ENCODE measurements around the gene LMAN2L. TPM values are rescaled to one million over a fixed set of nuclear protein-coding genes. Genes with fewer than 3 reads are reported as not detected.

The LMAN2L gene
- total RNA-seq, 1 experiment from 2014 or later: 24.0 TPM

- TF ChIP-seq, protein P1, sequence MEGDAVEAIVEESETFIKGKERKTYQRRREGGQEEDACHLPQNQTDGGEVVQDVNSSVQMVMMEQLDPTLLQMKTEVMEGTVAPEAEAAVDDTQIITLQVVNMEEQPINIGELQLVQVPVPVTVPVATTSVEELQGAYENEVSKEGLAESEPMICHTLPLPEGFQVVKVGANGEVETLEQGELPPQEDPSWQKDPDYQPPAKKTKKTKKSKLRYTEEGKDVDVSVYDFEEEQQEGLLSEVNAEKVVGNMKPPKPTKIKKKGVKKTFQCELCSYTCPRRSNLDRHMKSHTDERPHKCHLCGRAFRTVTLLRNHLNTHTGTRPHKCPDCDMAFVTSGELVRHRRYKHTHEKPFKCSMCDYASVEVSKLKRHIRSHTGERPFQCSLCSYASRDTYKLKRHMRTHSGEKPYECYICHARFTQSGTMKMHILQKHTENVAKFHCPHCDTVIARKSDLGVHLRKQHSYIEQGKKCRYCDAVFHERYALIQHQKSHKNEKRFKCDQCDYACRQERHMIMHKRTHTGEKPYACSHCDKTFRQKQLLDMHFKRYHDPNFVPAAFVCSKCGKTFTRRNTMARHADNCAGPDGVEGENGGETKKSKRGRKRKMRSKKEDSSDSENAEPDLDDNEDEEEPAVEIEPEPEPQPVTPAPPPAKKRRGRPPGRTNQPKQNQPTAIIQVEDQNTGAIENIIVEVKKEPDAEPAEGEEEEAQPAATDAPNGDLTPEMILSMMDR (conservative IDR thresholded peaks at IDR 0.05; ENCODE audit: low read depth, low read length): no peak
- TF ChIP-seq EZH2 (IDR thresholded peaks at IDR 0.05; ENCODE audit: borderline replicate concordance, low read depth, low read length, poor library complexity, severe bottlenecking): no peak
- BruUV-seq (replicated peaks): no TSS peak
- no peaks in the 10 kb centered on the region for H3K36me3 ChIP-seq (ENCODE audit: insufficient read depth, low read length, poor library complexity, severe bottlenecking)
- intact Hi-C loops (cut with micrococcal nuclease; ENCODE audit: unreplicated experiment): no loop called here
- H3K4me3 ChIP-seq (ENCODE audit: low read depth, low read length, poor library complexity, severe bottlenecking): no peak overlapping the region
- POLR2A ChIA-PET (ENCODE audit: low non-redundant PET): interaction anchor here (0.6 kb wide), 3 partner anchors 24 to 189 kb away, joined by 3 to 4 read pairs (median 3); no protein-coding TSS in a partner anchor
- H3K27me3 ChIP-seq (replicated peaks; ENCODE audit: insufficient read depth, low read depth, low read length, poor library complexity): no peaks in the 10 kb centered on the region
- DNase-seq (ENCODE audit: low spot score): no peak
- no peaks in the 10 kb centered on the region for H3K4me1 ChIP-seq (ENCODE audit: insufficient read depth, low read length, poor library complexity, severe bottlenecking)
- no peaks in the 10 kb centered on the region for H3K9me3 ChIP-seq (ENCODE audit: low read depth, low read length, poor library complexity, severe bottlenecking)
- CTCF ChIA-PET: interaction anchor here (0.6 kb wide), 1 partner anchor 44 kb away, joined by 4 read pairs; no protein-coding TSS in a partner anchor
- no peak overlapping the region for H3K27ac ChIP-seq (ENCODE audit: low read depth, low read length, poor library complexity, severe bottlenecking)
Observed at GRCh38 chr2:96773922-96774321, 34.1 kb upstream of the LMAN2L start.

DNA sequence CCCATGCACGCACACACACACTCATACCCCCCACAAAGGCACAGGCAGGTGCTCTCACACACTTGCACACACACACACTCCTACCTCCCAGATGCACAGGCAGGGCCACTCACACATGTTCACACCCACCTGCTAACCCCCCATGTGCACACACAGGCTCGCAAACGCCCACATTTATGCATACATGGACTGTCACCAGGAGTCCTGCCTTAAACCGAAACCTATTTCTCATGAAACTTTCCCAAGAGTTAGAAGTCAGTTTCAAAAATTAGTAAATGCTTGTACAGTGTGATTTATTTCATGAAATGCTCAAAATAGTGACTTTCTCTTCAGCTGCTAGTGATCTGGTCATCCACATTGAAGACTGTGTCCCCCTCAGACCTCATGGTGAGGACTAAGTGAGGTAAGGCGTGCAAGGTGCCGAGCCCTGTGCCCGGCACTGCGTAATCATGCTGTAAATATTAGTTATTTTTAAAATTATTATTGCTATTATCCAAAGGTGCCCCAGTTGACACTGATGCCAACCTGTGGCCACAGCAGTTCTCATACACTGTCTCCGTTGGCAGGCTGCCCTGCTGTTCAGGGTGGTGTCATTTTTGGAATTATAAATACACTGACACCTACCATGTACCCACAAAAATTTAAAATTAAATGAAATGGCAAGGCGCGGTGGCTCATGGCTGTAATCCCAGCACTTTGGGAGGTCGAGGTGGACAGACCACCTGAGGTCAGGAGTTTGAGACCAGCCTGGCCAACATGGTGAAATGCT, 33.2 kb upstream of the LMAN2L start:
- no peaks in the 10 kb centered on the region for H3K27me3 ChIP-seq (replicated peaks; ENCODE audit: insufficient read depth, low read depth, low read length, poor library complexity)
- no peak overlapping the region for H3K4me3 ChIP-seq (ENCODE audit: low read depth, low read length, poor library complexity, severe bottlenecking)
- H3K4me1 ChIP-seq (ENCODE audit: insufficient read depth, low read length, poor library complexity, severe bottlenecking): no peaks in the 10 kb centered on the region
- no TSS peak for BruUV-seq (replicated peaks)
- no peak for DNase-seq (ENCODE audit: low spot score)
- CTCF ChIA-PET: no interaction called here
- no peak overlapping the region for H3K27ac ChIP-seq (ENCODE audit: low read depth, low read length, poor library complexity, severe bottlenecking)
- no peaks in the 10 kb centered on the region for H3K36me3 ChIP-seq (ENCODE audit: insufficient read depth, low read length, poor library complexity, severe bottlenecking)
- intact Hi-C loops (cut with micrococcal nuclease; ENCODE audit: unreplicated experiment): no loop called here
- POLR2A ChIA-PET (ENCODE audit: low non-redundant PET): no interaction called here
- TF ChIP-seq, protein P1 (conservative IDR thresholded peaks at IDR 0.05; ENCODE audit: low read depth, low read length): no peak
- no peak for TF ChIP-seq EZH2 (IDR thresholded peaks at IDR 0.05; ENCODE audit: borderline replicate concordance, low read depth, low read length, poor library complexity, severe bottlenecking)
- no peaks in the 10 kb centered on the region for H3K9me3 ChIP-seq (ENCODE audit: low read depth, low read length, poor library complexity, severe bottlenecking)

DNA sequence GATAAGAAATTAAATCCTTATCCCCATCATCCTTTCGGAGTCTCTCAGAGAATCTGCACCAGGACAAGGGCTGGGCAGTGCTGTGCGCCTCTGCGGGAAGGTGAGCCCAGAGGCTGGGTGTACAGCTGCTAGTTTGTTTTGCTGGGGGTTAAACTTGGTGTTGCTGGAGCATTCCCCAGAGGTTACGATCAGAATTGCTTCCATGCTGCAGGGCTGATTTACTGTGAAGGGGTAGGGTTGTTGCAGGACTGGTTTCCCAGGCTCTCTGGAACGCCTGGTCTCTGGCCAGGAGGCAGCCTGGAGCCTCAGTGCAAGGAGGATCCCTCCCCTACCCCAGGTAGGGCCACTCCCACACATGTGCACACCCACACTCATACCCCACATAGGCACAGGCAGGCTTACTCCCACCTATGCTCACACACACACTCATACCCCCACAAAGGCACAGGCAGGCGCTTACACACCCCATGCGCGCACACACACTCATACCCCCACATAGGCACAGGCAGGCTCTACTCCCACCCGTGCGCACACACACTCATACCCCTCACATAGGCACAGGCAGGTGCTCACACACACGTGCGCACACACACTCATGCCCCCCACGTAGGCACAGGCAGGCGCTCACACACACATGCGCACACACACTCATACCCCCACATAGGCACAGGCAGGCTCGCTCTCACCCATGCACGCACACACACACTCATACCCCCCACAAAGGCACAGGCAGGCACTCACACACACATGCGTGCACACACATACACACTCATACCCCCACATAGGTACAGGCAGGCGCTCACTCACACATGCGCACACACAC, 32.1 kb upstream of the LMAN2L start:
- no peak for TF ChIP-seq EZH2 (IDR thresholded peaks at IDR 0.05; ENCODE audit: borderline replicate concordance, low read depth, low read length, poor library complexity, severe bottlenecking)
- TF ChIP-seq, protein P1 (conservative IDR thresholded peaks at IDR 0.05; ENCODE audit: low read depth, low read length): no peak
- no peak for DNase-seq (ENCODE audit: low spot score)
- H3K27me3 ChIP-seq (replicated peaks; ENCODE audit: insufficient read depth, low read depth, low read length, poor library complexity): no peaks in the 10 kb centered on the region
- intact Hi-C loops (cut with micrococcal nuclease; ENCODE audit: unreplicated experiment): no loop called here
- no peaks in the 10 kb centered on the region for H3K4me1 ChIP-seq (ENCODE audit: insufficient read depth, low read length, poor library complexity, severe bottlenecking)
- H3K9me3 ChIP-seq (ENCODE audit: low read depth, low read length, poor library complexity, severe bottlenecking): no peaks in the 10 kb centered on the region
- no peak overlapping the region for H3K4me3 ChIP-seq (ENCODE audit: low read depth, low read length, poor library complexity, severe bottlenecking)
- POLR2A ChIA-PET (ENCODE audit: low non-redundant PET): no interaction called here
- H3K27ac ChIP-seq (ENCODE audit: low read depth, low read length, poor library complexity, severe bottlenecking): no peak overlapping the region
- no TSS peak for BruUV-seq (replicated peaks)
- no peaks in the 10 kb centered on the region for H3K36me3 ChIP-seq (ENCODE audit: insufficient read depth, low read length, poor library complexity, severe bottlenecking)
- CTCF ChIA-PET: no interaction called here

Measured in A673 (cell line).